ENCODE results near the gene MEMO1.
"Not testable (repeated sequence)": the region's sequence is repeated elsewhere in the genome, so short reads cannot be mapped to it uniquely, and the experiment has no call there.

MEMO1 gene

DNA sequence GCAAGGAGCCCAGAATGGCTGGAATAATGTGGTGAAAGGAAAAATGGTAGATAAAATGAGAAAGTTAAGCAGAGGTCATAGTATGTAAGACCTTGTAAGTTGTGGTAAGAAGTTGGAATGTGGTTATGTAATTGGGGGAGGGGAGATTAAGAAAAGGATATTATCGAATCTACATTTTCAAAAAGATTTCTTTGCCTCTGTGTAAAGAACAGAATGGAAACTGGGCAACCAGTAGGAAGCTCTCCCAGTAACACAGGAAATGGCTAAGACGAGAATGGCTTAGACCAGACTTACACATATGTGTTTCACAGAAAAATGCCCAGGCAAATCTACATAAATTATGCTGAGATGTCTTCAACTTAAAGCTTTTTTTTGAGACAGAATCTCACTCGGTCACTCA is 13.2 kb downstream of the MEMO1 start:
- no peak for DNase-seq

DNA sequence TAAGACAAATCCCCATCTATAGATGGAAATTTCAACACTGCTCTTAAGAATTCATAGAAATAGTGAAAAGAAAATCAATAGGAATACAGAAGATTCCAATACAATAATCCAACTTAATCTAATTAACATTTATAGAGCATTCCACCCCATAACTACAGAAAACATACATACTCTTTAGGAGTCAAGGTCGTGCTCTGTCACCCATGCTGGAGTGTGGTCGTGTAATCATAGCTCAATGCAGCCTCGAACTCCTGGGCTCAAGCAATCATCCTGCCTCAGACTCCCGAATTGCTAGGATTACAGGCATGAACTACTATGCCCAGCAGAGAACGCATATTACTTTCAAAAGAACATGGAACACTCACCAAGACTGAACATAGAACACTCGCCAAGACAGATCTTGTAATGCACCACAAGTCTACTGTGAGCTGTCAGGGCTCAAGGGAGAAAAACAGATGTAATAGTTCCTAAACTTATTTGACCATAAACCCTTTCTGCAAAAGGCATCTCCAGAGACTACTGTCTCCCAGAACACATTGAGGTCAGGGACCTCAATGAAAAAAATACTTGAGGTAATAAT is 14.1 kb downstream of the MEMO1 start:
- no peak for DNase-seq

DNA sequence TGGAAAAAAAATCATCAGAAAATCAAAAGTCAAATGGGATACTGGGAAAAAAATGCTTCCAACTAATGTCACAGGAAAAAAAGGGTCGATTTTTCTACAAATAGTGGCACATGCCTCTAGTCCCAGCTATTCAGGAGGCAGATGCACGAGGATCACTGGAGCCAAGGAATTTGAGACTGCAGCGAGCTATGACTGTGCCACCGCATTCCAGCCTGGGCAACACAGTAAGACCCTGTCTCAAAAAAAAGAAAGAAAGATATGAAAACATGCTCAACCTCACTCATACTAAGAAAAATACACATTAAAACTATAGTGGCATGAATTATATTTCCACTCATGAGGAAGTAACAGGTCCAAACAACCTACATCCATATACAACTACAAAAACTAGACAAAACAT is 17.9 kb downstream of the MEMO1 start:
- DNase-seq = no peak

DNA sequence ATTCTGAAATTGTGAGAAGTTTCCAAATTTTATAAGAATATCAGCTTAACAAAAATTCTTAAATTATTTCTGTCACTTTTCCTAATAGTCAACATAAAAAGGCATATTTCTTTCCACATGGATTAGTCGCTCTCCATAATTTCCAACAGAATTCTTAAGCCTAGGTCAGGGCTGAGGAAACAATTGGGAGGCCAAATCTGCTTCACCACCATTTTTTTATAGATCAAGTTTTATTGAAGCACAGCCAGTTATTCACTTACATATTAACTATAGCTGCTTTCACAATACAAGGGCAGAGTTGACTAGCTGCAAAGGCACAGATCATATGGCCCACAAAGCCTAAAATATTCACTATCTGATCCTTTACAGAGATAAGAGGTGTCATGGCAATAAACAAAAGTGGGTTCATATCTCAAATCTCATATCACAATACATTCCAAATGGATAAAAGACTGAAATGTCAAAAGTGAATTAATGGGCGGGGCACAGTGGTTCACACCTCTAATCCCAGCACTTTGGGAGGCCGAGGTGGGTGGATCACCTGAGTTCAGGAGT is 18.7 kb downstream of the MEMO1 start:
- DNase-seq = no peak

DNA sequence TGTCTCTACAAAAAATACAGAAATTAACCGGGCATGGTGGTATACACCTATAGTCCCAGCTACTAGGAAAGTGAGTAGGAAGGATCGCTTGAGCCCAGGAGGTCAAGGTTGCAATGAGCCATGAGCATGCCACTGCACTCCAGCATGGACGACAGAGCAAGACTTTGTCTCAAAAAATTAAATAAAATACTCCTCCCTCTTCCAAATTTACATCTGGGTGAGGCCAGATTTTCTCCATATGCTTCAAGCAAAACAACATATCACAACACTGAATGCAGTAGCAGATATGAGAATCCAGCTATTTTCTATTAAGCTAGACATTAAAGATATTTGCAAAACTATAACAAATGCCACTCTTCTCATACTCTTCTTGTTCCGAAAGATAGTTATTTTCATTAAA is 20.9 kb downstream of the MEMO1 start:
- no peak for DNase-seq

DNA sequence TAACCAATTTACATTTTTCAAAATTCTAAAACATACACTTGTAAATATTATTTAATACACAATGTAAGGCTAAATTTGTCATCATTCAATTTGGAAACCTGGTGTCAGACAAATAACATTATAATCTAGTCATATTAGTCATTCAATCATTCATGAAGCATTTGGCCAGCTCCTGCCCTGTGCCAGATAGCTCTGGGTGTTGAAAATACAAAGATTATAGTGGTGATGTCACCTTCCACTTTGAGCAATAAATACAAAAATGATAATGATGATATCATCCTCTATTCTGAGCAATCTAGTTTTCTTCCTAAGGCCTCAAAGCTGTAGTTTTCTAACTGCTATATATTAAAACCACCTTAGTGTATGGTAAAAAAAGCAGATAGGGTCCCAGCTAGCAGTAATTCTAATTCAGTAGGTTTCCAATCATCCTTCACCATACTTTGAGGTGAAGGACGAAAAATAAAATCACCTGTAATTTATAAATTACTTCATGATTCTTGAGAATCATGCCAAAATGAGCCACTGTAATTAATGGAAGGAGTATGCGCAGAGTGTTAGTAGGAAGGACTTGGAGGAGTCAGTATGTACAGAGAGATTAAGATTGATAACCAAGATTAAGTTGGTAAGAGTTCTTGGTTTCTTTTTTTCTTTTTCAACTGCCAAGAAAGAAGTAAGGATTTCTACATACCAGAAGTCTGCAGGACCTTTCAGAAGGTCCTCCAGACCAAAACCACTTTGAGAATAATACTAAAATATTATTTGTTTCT is 23.2 kb downstream of the MEMO1 start:
- no peak for DNase-seq

DNA sequence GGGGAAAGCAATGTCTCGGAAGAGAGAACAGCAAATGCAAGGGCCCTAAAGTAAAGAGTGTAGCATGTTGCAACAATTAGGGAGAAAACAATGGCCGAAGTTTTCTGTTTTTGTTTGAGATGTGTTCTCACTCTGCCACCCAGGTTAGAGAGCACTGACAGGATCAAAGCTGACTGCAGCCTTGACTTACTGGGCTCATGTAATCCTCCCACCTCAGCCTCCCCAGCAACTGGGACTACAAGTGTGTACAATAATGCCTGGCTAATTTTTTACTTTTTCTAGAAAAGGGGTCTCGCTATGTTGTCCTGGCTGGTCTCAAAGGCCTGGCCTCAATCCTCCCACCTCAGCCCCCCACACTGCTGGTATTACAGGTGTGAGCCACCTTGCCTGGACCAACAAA is 23.9 kb downstream of the MEMO1 start:
- DNase-seq = no peak

DNA sequence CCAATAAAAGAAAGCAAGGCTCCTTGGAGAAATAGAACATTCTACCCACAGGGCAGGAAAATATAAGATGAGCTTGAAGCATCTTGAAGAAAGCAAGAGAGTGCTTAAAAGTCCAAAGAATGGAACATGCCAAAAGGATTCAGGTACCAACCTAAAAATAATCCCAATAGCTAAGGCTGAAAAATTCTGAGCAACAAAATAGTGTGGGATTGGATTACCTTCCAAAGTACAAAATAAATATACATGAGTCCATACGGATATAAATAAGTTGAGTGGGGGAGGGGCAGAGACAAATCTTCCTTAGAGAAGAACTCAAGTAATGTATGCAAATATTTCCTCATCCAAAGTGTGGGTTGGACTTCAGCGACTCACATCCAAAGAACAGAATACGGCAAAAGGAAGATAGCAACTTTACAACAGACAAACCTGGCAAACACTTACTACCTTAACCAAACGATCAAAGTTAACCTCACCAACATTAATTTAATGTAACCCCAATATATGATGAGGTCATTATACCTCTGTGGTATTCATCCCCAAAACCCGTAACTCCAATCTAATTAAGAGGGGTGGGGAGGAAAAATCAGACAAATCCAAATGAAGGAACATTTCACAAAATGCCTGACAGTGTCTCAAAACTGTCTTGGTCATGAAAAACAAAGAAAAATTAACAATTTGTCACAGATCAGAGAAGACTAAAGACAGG is 26.9 kb downstream of the MEMO1 start:
- DNase-seq = no peak

DNA sequence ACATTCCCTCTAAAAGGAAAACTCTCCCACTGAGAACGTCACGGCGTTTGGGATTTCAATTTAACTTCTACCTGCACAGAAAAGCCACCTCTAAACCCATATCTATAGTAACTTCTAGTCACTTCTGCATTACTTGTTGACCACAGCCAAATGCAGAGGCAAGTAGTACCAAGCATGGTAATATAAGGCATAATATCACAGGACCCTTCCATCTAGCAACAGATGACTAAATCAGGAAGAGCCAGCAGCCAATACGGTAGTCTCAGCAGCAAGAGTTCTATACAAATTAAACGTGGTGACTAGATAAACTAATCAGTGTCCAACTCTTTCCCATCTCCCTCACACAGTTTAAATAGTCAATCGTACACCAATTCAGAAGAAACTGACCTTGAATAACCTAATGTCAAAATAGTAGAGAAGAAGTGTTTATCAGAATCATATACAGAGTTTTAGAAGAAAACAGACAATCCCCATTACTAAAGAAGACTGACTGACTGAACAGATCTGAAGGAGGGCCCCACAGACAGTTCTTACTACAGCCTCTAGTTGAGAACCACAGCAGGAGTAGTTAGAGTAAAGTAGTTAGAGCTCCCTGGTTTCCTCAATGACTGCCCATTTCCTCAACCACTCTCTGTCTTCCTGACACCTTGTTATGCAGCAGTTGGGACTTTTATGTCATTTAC is 30.0 kb downstream of the MEMO1 start:
- no peak for DNase-seq

DNA sequence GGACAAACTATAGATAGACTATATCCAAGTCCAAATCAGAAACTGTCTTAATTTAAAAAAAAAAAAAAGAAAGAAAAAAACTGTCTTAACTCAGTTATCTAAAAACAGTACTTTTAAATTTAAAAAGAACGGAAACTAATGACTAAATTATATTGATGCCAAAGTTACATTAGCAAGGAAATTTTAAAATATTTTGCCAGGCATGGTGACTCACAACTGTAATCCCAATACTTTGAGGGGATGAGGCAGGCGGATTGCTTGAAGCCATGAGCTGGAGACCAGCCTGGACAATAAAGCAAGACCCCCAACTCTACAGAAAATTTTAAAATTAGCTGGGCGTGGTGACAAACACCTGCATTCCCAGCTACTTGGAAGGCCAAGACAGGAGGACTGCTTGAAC is 30.9 kb downstream of the MEMO1 start:
- no peak for DNase-seq

DNA sequence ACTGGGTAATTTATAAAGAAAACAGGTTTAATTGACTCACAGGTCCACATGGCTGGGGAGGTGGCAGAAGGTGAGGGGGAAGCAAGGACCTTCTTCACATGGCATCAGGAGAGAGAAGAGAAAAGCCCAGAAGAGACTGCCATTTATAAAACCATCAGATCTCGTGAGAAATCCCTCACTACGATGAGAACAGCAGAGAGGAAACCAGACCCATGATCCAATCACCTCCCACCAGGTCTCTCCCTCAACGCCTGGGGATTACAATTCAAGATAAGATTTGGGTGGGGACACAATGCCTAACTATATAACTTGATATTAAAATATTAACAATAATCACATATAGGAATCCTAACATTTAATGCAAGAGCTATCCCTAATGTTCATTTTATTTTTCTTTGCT is 31.8 kb downstream of the MEMO1 start:
- DNase-seq = no peak

DNA sequence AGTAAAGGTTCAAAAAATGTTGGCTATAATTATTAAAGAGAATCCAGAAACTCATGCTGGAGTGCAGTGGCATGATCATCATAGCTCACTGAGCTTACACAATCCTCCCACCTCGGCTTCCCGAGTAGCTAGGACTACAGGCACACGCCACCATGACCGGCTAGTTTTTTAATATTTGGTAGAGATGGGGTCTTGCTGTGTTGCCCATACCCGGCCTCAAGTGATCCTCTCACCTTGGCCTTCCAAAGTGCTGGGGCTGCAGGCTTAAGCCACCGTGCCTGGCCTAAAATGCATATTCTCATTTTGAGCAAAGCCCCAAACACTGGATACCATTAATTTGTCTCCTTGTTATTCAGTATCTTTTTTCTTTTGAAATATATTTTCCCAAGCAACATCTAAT is 32.4 kb downstream of the MEMO1 start:
- no peak for DNase-seq

DNA sequence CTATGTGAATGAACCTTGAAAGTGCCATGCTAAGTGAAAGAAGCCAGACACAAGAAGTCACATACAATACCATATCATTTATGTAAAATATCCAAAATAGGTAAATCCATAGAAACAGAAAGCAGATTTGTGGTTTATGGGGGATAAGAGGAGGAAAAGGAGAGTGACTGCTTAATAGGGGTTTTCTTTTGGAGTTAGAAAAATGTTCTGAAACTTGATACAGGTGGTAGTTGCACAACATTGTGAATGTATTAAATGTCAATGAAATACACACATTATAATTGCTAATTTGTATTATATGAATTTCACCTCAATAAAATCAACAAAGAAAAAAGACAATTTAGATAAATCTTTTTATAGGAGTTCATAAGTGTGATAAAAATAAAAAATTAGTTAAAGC is 37.1 kb downstream of the MEMO1 start:
- no peak for DNase-seq

DNA sequence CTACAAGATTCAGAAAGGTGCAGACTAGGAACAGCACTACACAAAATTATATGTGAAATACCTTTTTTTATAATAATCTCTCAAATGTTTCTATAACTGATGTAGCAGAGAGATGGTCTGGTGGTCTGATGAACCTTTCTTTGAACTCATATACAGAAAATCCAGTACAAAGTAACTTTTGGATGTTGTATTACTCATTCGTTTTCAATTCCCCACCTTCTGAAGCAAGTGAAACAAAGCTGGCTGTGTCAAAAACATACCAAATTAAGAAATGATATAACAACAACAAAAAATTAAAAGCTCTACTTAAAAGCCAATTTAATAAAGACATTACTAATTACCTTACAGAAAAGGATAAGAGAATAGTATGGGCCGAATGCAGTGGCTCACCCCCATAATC is 38.7 kb downstream of the MEMO1 start:
- DNase-seq = no peak

DNA sequence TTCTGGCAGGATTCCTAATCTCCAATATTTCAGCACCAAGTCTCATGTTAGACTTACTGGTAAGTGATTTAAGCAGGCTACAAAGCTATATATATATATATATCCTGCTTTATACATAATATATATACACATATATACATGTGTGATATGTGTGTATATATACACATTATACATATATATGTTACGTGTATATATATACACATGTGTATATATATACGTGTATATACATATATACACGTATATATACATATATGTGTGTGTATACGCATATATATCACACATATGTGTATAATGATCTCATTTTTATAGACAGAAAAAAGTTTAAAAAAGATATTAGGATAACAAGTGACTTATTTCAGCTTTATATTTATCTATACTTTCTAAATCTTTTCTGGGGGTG is 41.6 kb downstream of the MEMO1 start:
- no peak for DNase-seq

DNA sequence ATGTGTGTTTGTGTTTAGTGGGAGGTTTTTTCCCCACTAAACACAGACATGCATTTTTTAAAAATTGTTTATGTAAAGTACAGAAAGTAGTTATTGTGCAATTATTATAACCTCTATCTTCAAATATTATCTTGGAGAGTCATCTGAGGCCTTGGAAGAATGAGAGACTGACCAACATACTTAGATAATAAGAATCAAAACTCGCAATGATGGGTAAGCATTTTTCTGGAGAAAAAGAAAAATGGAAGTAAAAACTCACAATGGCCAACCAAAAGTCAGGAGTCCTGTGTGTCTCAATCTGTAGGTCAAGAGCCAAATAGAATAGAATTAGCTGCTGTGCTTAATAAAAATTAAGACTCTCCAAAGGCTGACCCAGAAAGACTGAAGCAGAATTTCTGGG is 43.0 kb downstream of the MEMO1 start:
- no peak for DNase-seq

DNA sequence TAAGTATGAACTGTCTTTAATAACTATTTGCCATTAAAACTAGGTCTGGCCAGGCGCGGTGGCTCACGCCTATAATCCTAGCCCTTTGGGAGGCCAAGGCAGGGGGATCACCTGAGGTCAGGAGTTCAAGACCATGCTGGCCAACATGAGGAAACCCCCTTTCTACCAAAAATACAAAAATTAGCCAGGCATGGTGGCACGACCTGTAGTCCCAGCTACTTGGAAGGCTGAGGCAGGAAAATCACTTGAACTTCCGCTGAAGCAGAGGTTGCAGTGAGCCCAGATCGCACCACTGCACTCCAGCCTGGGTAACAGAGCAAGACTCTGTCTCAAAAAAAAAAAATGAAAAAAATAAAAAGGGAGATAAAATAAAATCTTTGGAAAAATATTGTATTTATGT is 44.4 kb downstream of the MEMO1 start:
- DNase-seq = not testable (repeated sequence)

DNA sequence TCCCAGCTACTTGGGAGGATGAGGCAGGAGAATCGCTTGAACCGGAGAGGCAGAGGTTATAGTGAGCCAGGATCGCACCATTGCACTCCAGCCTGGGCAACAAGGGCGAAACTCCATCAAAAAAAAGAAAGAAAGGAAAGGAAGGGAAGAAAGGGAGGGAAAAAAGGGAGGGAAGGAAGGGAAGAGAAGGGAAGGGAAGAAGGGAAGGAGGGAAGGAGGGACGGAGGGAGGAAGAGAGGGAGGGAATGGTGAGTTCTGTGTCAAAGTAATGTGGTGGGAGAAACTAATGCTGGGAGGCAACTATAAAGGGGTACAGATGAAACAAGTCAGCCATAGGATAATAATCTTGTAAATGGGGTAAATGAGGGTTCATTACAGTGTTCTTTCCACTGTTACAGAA is 45.7 kb downstream of the MEMO1 start:
- no peak for DNase-seq

DNA sequence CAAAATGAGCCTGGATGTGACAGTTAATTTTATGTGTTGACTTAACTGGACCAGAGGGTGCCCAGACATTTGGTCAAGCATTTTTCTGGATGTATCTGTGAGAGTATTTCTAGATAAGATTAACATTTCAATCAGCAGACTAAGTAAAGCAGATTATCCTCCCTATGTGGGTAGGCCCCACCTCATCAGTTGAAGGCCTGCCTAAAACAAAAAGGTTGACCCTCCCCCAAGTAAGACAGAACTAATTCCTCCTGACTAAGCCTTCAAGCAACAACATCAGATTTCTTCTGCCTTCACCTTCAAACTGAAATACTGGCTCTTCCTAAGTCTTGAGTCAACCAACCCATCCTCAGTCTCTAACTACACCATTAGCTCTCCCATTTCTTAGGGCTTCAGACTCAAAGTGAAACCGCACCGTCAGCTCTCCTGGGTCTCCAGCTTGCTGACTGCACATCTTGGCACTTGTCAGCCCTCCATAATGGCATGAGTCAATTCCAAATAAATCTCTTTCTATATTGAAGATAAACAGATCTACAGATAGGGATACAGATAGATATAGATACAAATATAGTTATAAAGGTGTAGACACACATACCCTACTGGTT is 47.9 kb downstream of the MEMO1 start:
- no peak for DNase-seq

DNA sequence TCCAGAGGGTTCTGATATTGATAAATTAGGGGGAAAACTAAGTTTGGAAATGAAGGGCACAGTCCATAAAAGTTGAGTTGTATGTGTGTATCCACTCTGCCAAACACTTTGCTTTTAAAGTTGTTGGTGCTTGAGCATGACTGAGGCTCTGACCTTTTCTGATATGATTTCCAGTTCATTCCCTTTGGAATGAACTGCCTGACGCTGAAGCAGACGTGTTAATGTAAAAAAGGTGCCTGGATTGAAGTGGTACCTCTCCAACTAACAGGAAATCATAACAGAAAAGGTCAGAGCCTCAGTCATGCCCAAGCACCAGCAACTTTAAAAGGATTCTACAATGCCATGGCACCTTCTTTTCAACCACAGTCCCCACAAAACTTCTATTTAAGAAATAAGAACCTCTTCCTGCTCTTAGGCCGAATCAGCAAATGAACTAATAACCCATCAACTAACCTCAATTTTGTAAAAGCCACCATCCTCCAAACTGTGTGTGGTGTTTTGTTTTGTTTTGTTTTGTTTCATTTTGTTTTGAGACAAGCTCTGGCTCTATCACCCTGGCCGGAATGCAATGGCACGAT is 52.6 kb downstream of the MEMO1 start:
- no peak for DNase-seq

DNA sequence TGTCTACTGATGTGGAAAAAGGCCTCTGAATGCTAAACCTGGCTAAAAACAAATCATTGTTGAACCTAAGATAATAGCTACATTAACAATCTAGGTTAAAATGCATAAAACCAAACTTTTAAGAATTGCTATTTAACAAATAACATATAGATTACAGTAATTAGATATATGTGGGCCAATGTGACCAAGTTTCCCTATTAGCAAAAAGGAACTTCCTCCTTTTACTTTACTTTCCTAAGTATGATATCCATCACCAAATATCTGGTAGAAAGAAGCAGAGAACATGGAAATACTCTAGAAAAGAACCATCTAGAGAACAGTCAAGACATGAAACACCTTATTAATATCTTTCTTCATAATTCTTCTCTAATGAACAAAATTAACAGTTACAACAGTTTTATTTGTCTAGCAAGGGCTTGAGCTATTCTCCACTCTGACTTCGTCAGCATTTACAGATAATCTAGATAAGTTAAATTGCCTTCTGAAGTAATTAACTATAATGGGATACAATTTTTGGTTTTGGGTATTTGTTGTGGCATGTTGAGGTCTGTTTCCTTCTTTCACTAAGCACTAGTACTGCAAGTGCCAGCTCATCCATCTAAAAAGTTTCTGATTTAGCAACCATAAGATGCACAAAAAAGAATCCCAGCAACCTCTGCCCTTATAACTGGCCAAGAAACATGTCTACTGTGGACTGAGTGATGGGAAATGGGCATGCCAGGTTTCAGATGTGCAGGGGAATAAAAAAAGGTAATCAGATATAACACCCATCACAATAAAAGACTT is 53.3 kb downstream of the MEMO1 start:
- DNase-seq = no peak

DNA sequence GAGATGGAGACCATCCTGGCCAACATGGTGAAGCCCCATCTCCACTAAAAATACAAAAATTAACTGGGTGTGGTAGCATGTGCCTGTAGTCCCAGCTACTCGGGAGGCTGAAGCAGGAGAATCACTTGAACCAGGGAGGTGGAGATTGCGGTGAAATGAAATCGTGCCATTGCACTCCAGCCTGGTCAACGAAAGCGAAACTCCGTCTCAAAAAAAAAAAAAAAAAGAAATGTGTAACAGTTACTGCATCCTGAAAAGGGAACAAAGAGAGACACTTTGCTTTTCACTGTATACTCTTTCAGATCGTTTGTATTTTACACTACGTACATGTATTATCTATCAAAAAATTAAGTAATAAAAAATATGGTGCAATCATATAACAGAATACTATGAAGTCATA is 53.9 kb downstream of the MEMO1 start:
- DNase-seq = not testable (repeated sequence)
